OCI-LY7 (cell line): ENCODE measurements around the gene CDH22. TPM values are rescaled to one million over a fixed set of nuclear protein-coding genes. Genes with fewer than 3 reads are reported as not detected.

Experiments
- BruUV-seq: library from RNA; stranded (reverse); fragments of 400-500 nt; replicated peaks from 2 replicates; lab custom pipeline; 2021; lab: Mats Ljungman, UMichigan
- CTCF ChIA-PET: fragments of 300-600 bp; sonication (Branson Sonifier 250); formaldehyde crosslinking; loops from one replicate; lab custom pipeline; 2022; ENCODE audit warnings: antibody characterized with exemption; ENCODE audit not compliant: unreplicated experiment; lab: Charles Lee
- POLR2A ChIA-PET: fragments of 300-600 bp; sonication (Branson Sonifier 250); formaldehyde crosslinking; loops from one replicate; lab custom pipeline; 2022; ENCODE audit warnings: antibody characterized with exemption; lab: Charles Lee
- DNase-seq: peaks from one replicate; pipeline ENCODE4 v3.0.0-alpha.2; 2015; ENCODE audit warnings: low spot score
- H2AFZ ChIP-seq: fragments of 200-600 bp; sonication (generic), shearing (Covaris generic); 2 replicates; pipeline ENCODE4 v1.6.1; 2014; ENCODE audit warnings: mild to moderate bottlenecking, antibody characterized with exemption, low read length, moderate library complexity
- H3K27ac ChIP-seq: fragments of 200-600 bp; sonication (generic); 2 replicates; pipeline ENCODE4 v1.5.1; 2014; ENCODE audit warnings: mixed run types, low read depth, mild to moderate bottlenecking, moderate library complexity, low read length, inconsistent platforms; ENCODE audit not compliant: poor library complexity, severe bottlenecking
- H3K36me3 ChIP-seq: fragments of 200-600 bp; sonication (generic); 2 replicates; pipeline ENCODE4 v1.6.1; 2014; ENCODE audit warnings: mild to moderate bottlenecking, antibody characterized with exemption, low read length, moderate library complexity, mixed read lengths; ENCODE audit not compliant: insufficient read depth
- H3K4me1 ChIP-seq: fragments of 200-600 bp; sonication (generic); 2 replicates; pipeline ENCODE4 v1.5.1; 2014; ENCODE audit warnings: mild to moderate bottlenecking, low read length; ENCODE audit not compliant: insufficient read depth, poor library complexity, severe bottlenecking
- H3K4me2 ChIP-seq: fragments of 200-600 bp; sonication (generic); 2 replicates; pipeline ENCODE4 v1.6.1; 2014; ENCODE audit warnings: mild to moderate bottlenecking, low read length
- H3K4me3 ChIP-seq: fragments of 200-600 bp; sonication (generic); 2 replicates; pipeline ENCODE4 v1.5.1; 2014; ENCODE audit warnings: mild to moderate bottlenecking, low read depth, low read length; ENCODE audit not compliant: poor library complexity, severe bottlenecking
- H3K79me2 ChIP-seq: fragments of 200-600 bp; sonication (generic); 2 replicates; pipeline ENCODE4 v1.6.1; 2016; ENCODE audit warnings: low read depth, mild to moderate bottlenecking, low read length, moderate library complexity, mixed read lengths; ENCODE audit not compliant: insufficient read depth
- H3K9me2 ChIP-seq: fragments of 200-600 bp; sonication (generic); 2 replicates; pipeline ENCODE4 v1.6.1; 2016; ENCODE audit warnings: mild to moderate bottlenecking, low read length, mixed read lengths; ENCODE audit not compliant: insufficient read depth
- H3K9me3 ChIP-seq: fragments of 200-600 bp; sonication (generic); 2 replicates; pipeline ENCODE4 v1.6.1; 2014; ENCODE audit warnings: mild to moderate bottlenecking, mixed run types, low read length, mixed read lengths
- H4K20me1 ChIP-seq: fragments of 200-600 bp; sonication (generic); 2 replicates; pipeline ENCODE4 v1.6.1; 2014; ENCODE audit warnings: mild to moderate bottlenecking, antibody characterized with exemption, low read length, moderate library complexity, mixed read lengths; ENCODE audit not compliant: insufficient read depth
- CTCF ChIP-seq: fragments of 200-600 bp; sonication (generic); conservative IDR thresholded peaks from 2 replicates; pipeline ENCODE4 v1.5.1; 2014; ENCODE audit warnings: mild to moderate bottlenecking, antibody characterized with exemption, low read length, moderate library complexity, mixed read lengths
- EZH2phosphoT487 ChIP-seq: fragments of 200-600 bp; sonication (generic); IDR thresholded peaks from 2 replicates; pipeline ENCODE4 v1.6.1; 2018; ENCODE audit warnings: low read depth, borderline replicate concordance, mild to moderate bottlenecking, mixed run types, antibody characterized with exemption, low read length, moderate library complexity, mixed read lengths
- intact Hi-C: fragments of 100-400 bp; cut with micrococcal nuclease; formaldehyde crosslinking; loops from one replicate; pipeline ENCODE4 v1.10.0; 2022; ENCODE audit not compliant: unreplicated experiment
- total RNA-seq, 2 experiments: library from RNA; depleted of rRNA in 1 of 2; stranded (reverse); fragments of >200 nt in 1 of 2; shearing (Covaris generic) in 1 of 2; gene quantifications; 2 replicates each; pipeline ENCODE4 v1.2.3, GENCODE V29; 2014 to 2022

The CDH22 gene
- total RNA-seq, 2 experiments from 2014 or later = not detected

- Histone ChIP-seq H3K79me2 (no peaks in the 10 kb centered on the region), H3K36me3 (no peaks in the 10 kb centered on the region), H3K9me3 (no peaks in the 10 kb centered on the region), H3K27ac (no peak overlapping the region), H3K4me1 (no peaks in the 10 kb centered on the region), H4K20me1 (no peaks in the 10 kb centered on the region), H3K9me2 (no peaks in the 10 kb centered on the region), H3K4me3 (no peak overlapping the region), H3K4me2 (no peak overlapping the region), H2AFZ (no peak overlapping the region)
- intact Hi-C loops = no loop called here
- POLR2A ChIA-PET = interaction anchor here (0.6 kb wide), 1 partner anchor 9 kb away, joined by 3 read pairs; no protein-coding TSS in a partner anchor
- no peak for DNase-seq
- no TSS peak for BruUV-seq
- CTCF ChIA-PET = no interaction called here
- no peak for TF ChIP-seq EZH2phosphoT487
- no peak for TF ChIP-seq CTCF
Measured at GRCh38 chr20:46183768-46184167, 124.5 kb downstream of the CDH22 start.

- H2AFZ ChIP-seq = no peak overlapping the region
Measured at GRCh38 chr20:46182276-46183200, 125.8 kb downstream of the CDH22 start.

More at GRCh38 chr20:46182276-46183200, 125.8 kb downstream of the CDH22 start:
- Histone ChIP-seq H3K79me2 (no peaks in the 10 kb centered on the region), H3K4me2 (no peak overlapping the region), H3K4me1 (no peaks in the 10 kb centered on the region), H3K27ac (no peak overlapping the region), H3K4me3 (no peak overlapping the region), H4K20me1 (no peaks in the 10 kb centered on the region), H3K9me2 (no peaks in the 10 kb centered on the region), H3K9me3 (no peaks in the 10 kb centered on the region), H3K36me3 (no peaks in the 10 kb centered on the region)
- TF ChIP-seq CTCF (no peak), EZH2phosphoT487 (no peak)
- BruUV-seq = no TSS peak
- POLR2A ChIA-PET = no interaction called here
- intact Hi-C loops = no loop called here
- CTCF ChIA-PET = interaction anchor here (0.6 kb wide), 1 partner anchor 251 kb away, joined by 3 read pairs; no protein-coding TSS in a partner anchor
- DNase-seq = no peak
